Left renal cortex interstitium (tissue), 4 donors: Measurements from ENCODE around the gene MEIOB. TPM values are rescaled to one million over a fixed set of nuclear protein-coding genes. Genes with fewer than 3 reads are reported as not detected.

Experiments used
- DNase-seq, 4 donors: peaks; one replicate each; pipeline ENCODE4 v3.0.0-alpha.2; 2013; ENCODE audit warnings: low read depth in 4 of 4, low spot score in 2 of 4, missing footprints in 1 of 4
- polyA plus RNA-seq, 4 donors: library from polyadenylated mRNA; unstranded; fragments of 120-200 nt; gene quantifications; one replicate each; pipeline ENCODE4 v1.2.1, GENCODE V29; 2013; ENCODE audit not compliant: insufficient read length in 4 of 4

The MEIOB gene
- polyA plus RNA-seq, 4 donors = 0.47 to 2.7 (median 1.0) TPM

GRCh38 chr16:1834096-1834495, 37.9 kb downstream of the MEIOB start:
- no peak for DNase-seq

- no peak for DNase-seq
Observed at GRCh38 chr16:1832838-1833454, 39.0 kb downstream of the MEIOB start.

DNA sequence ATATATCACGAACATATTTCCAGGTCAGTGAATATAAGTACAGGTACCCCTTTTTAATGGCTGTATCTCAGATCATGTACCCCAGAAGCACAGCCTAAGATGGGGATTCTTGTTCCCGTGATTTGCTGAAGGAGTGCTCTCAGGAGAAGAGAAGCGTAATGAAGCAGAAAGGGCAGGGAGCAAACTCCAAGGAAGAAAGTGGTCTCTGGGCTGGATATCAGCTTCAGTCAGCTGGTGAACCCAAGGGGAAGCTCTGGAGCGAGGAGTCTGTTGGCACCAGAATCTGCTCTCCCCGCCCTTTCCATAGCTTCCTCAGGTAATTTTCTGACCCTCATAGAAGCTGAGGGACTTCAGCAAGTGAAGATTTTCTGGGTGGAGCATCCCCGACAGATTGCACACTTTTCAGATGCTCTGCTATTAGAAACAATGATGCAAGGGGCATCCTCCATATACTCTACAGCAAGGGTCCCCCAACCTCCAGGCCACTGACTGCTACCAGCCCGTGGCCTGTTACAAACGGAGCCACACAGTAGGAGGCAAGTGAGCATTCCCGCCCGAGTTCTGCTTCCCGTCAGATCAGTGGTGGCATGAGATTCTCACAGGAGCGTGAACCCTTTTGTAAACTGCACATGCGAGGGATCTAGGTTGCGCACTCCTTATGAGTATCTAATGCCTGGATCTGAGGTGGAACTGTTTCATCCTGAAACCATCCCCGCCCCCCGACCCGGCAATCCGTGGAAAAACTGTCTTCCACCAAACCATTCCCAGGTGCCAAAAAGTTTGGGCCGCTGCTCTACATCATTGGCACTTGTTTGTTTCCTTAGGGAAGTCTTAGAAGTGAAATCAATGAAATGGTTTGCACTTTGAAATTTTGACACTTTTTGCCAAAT, 40.5 kb downstream of the MEIOB start:
- DNase-seq = no peak

DNA sequence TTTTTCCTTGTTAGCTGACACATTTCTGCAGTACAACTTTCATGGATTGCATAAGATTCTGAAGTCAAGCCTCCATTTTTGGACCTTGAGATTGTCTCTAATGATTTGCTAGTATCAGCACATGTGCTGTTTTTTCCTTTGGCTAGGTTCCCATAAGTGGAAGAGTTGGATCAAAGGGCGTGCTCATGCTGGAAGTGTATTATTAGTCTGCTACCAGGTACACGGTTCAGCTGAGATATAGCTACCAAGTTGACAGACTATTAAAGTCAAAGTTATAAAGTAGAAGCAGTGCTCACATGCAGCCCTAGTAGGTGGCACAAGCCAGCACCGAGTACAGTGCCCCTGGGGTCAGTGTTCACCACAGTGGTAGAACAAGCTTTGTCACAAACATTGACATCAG, 41.8 kb downstream of the MEIOB start:
- no peak for DNase-seq

DNA sequence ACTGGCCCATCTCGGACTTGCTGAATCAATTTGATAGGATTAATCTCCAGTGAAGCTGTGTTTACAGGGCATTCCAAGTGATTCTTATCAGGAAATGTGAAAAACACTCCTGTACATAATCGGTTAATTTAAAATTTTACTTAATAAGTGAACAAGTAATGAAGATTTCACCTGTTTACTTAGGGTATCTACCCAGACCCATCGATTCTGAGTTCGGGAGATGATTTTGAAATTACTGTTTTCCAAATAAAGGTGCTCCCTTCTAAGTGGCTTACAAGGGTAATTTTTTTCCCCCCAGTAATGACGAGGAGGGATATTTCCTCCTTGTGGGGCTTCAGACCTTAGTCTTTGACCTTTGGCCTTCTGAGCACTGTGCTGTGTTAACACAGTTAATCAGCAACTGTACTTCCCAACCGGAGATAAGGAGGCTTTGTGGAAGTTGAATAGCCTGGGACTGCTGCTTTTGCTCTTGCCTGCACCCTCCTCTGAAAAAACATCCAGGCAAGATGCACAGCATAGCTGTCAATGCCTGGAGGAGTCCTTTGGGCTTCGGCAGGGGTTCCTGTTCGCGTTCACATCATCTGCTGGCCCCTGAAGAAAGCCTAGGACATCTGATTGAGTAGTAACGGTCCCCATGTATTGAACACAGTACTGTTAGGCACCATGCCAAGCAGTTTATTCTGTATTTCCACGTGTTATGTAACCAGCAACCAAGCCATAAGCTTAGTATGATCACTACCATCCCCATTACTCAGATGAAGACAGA, 43.1 kb downstream of the MEIOB start:
- no peak for DNase-seq

- peak; percentile 82 to 91 (median 89) for DNase-seq
Observed at GRCh38 chr16:1826691-1827573, 45.0 kb downstream of the MEIOB start, which contains the start of the genes FAHD1 and HAGH. FAHD1 (plus strand) TSS chr16:1827206; CDS start chr16:1827239, 33 bp downstream. HAGH (minus strand) TSS chr16:1826825; CDS start chr16:1826787, 38 bp downstream.

GRCh38 chr16:1825864-1826690, 45.9 kb downstream of the MEIOB start:
- no peak for DNase-seq

- no peak for DNase-seq
Observed at GRCh38 chr16:1825381-1825863, 46.5 kb downstream of the MEIOB start.

DNA sequence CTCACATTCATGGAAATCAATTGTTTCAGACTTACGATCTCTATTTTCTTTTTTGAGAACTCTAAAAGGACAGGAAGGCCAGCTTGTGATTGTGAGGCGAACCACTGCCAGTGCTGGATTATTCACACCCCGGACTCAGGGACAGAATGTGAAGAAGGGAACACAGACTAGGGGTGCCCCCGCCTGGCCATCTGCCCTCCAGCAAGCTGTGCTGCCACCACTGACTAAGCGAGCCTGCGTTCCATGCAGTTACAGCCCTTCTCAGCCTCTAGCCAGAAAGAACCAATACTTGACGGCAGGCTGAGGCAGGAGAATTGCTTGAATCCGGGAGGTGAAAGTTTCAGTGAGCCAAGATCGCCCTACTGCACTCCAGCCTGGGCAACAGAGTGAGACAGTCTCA, 48.1 kb downstream of the MEIOB start:
- no peak for DNase-seq

GRCh38 chr16:1822801-1823200, 49.2 kb downstream of the MEIOB start:
- no peak for DNase-seq

- no peak for DNase-seq
Observed at GRCh38 chr16:1821861-1822611, 49.9 kb downstream of the MEIOB start.

DNA sequence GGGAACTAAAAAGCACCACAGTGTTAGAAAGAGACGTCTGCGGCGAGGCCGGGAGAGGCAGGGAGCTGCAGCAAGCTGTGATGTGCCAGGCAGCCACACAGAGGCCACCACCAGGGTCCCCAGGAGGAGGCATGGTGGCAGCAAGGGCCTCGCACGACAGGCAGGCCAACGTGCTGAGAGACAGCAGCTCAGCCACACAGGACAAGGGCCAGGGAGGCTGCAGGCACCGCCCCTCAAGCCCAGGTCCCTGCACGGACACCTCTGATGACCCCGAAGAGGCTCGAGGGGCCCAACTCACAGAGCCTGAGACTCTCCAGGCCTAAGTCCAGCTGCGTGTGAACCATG, 51.0 kb downstream of the MEIOB start:
- DNase-seq = no peak

DNA sequence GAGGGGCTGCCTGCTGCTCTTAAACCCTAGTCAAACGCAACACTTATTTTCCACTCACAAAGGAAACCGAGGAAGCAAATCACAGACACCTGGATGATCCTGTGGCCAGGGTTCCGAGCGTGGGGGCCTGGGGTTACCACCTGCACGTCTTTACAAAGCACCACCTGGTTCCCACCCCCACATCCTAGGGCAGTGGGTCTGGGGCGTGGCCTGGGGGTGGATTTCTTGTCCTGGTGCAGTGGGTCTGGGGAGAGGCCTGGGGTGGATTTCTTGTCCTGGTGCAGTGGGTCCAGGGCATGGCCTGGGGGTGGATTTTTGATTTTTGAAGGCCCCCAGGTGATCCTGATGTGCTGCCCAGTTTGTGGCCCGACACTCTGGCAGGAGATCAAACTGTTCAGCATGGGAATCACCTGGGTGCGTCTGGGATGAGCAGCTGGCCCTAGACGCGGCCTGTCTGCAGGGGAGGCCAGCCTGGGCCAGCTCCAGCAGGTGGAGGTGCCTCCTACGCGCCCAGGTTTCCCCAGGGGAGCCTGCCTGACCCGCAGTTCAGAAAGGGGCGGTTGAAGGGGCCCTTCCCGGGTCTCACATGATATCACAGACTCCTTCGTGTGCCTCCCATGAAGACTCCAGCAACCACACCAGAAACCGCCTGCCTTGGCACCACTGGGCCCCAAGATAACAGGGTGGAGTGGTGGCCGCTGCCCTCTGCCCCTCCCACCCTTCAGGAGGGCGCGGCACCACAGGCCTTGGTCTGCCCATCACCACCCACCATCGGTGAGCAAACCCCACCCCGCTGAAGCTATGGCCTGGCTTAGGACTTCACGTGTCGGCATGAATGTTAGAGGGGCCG, 51.6 kb downstream of the MEIOB start:
- DNase-seq = no peak

DNA sequence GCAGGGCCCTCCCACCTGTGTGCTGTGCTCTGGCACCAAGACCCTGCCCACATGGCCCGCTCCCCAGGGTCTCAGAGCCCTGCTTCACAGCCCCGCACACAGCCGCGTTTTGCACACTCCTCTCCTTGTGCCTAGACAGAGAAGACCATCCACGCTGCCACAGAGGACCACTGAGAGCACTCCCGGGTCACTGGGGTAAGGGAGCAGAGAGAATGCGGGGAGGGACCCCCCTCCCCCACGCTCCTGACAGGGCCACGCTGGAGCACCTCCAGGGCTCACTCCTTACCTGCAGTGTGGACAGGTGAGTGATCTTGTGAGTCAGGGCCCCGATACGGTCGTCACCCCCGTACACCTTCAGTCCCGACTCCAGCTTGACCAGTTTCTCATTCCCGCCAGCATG, 52.4 kb downstream of the MEIOB start:
- DNase-seq = no peak

DNA sequence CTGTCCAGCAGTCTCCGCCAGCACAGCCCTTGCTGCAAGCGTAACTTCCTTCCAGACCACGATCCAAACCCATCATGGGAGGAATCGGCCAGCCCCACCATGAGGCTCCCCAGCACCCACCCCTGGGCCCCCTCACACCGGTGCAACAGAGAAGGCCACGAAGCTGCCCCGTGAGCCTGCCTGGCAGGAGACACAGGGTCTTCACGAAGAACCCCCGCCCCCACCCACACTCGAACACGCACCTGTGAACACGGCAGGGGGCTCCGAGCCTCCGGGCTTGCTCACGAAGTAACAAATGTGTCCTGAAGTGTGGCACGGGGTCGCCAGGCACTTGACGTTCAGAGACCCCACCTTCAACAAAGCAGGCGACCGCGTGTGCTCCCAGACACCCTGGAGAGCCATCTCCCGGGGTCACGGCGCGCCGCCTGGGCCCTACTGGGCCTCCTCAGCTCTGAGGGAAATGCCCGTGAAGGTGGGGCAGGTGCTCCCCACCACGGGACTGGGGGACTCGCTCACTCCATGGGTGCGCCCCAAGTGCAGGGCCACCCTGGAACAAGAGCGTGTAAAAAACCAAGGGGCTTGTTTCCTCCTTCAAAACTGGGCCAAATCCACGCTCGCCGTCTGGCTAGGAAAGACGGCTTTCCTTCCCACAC, 53.0 kb downstream of the MEIOB start:
- no peak for DNase-seq

DNA sequence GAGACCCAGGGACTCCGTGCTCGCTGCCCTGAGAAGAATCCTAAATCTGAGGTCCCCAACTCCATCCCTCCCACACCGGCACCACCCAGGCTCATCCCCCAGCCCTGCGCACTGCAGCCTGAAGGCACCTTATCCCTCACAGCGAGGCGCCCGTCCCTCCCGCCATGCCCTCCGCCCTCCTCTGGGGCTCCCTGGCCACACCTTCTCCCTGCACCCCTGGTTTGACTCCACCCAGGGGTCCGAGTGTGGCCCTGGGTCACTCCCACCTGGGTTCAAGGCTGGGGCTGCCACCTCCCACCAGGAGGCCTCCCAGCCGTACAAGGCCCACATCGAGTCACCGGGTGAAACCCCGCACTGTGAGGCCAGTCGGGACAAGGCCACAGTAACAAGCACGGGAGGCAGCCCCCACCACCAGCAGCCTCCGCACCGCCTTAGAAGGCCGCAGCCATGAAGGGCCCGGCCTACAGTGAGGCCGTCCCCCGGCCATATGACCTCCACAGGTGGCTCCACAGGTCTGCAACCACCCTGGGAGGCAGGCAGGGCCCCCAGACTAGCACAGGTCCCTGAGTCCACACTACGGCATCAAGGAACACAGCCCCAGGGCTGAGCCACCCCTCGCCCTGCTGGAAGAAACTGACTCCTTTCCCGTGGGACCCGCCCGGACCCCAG, 53.6 kb downstream of the MEIOB start:
- no peak for DNase-seq

GRCh38 chr16:1817716-1818115, 54.2 kb downstream of the MEIOB start:
- no peak for DNase-seq
